Activated CD4-positive, alpha-beta T cell treated with anti-CD3 and anti-CD28 coated beads, Interleukin-2, amount 10 ng/mL, durations not matched to agents 24 days and 14 days (primary cell): Measurements from ENCODE around the gene AGBL1. TPM values are rescaled to one million over a fixed set of nuclear protein-coding genes. Genes with fewer than 3 reads are reported as not detected.
"Not testable (repeated sequence)": the region's sequence is repeated elsewhere in the genome, so short reads cannot be mapped to it uniquely, and the experiment has no call there.

ENCODE experiments used
- DNase-seq: peaks from one replicate; pipeline ENCODE4 v3.0.0; 2022
- H3K27ac Mint-ChIP-seq: one replicate; pipeline ENCODE4 v1.8.0; 2022; ENCODE audit warnings: mild to moderate bottlenecking, mixed read lengths
- H3K27me3 Mint-ChIP-seq: one replicate; pipeline ENCODE4 v1.8.0; 2022; ENCODE audit warnings: mixed read lengths
- H3K36me3 Mint-ChIP-seq: one replicate; pipeline ENCODE4 v1.8.0; 2022; ENCODE audit warnings: low read depth, mild to moderate bottlenecking, mixed read lengths
- H3K4me1 Mint-ChIP-seq: one replicate; pipeline ENCODE4 v1.8.0; 2021; ENCODE audit warnings: mixed read lengths
- H3K4me3 Mint-ChIP-seq: one replicate; pipeline ENCODE4 v1.8.0; 2022; ENCODE audit warnings: mild to moderate bottlenecking, moderate library complexity, mixed read lengths
- H3K9me3 Mint-ChIP-seq: one replicate; pipeline ENCODE4 v1.8.0; 2021; ENCODE audit warnings: mixed read lengths
- intact Hi-C: fragments of 100-400 bp; cut with micrococcal nuclease; formaldehyde crosslinking; loops from one replicate; pipeline ENCODE4 v1.15.1; 2023
- total RNA-seq: library from RNA; stranded (reverse); gene quantifications from 2 replicates; pipeline ENCODE4 v1.2.3, GENCODE V29; 2022

Gene AGBL1
- total RNA-seq, 1 donor from 2014 or later: not detected

GRCh38 chr15:86403914-86404583 is 324.4 kb downstream of the AGBL1 start:
- Mint-ChIP-seq H3K27me3 (no peaks in the 10 kb centered on the region), H3K9me3 (no peaks in the 10 kb centered on the region), H3K4me3 (no peak overlapping the region), H3K27ac (no peak overlapping the region), H3K36me3 (no peaks in the 10 kb centered on the region), H3K4me1 (no peaks in the 10 kb centered on the region)
- no peak for DNase-seq
- intact Hi-C loops: no loop called here

- Mint-ChIP-seq H3K9me3 (no peaks in the 10 kb centered on the region), H3K4me3 (no peak overlapping the region), H3K27ac (no peak overlapping the region), H3K27me3 (no peaks in the 10 kb centered on the region), H3K4me1 (no peaks in the 10 kb centered on the region), H3K36me3 (no peaks in the 10 kb centered on the region)
- intact Hi-C loops: no loop called here
- no peak for DNase-seq
Observed at GRCh38 chr15:86408261-86408660, 328.6 kb downstream of the AGBL1 start.

GRCh38 chr15:86411916-86412315 is 332.2 kb downstream of the AGBL1 start:
- Mint-ChIP-seq H3K27me3 (no peaks in the 10 kb centered on the region), H3K36me3 (no peaks in the 10 kb centered on the region), H3K27ac (no peak overlapping the region), H3K9me3 (no peaks in the 10 kb centered on the region), H3K4me1 (no peaks in the 10 kb centered on the region), H3K4me3 (no peak overlapping the region)
- no peak for DNase-seq
- intact Hi-C loops: no loop called here

GRCh38 chr15:86413191-86413590 is 333.5 kb downstream of the AGBL1 start:
- no peak for DNase-seq
- no peaks in the 10 kb centered on the region for H3K4me1 Mint-ChIP-seq
- no peaks in the 10 kb centered on the region for H3K27me3 Mint-ChIP-seq
- no peak overlapping the region for H3K27ac Mint-ChIP-seq
- no peaks in the 10 kb centered on the region for H3K9me3 Mint-ChIP-seq
- no peak overlapping the region for H3K4me3 Mint-ChIP-seq
- intact Hi-C loops: no loop called here
- H3K36me3 Mint-ChIP-seq: no peaks in the 10 kb centered on the region

- Mint-ChIP-seq H3K36me3 (no peaks in the 10 kb centered on the region), H3K27ac (no peak overlapping the region), H3K27me3 (no peaks in the 10 kb centered on the region), H3K4me3 (no peak overlapping the region), H3K4me1 (no peaks in the 10 kb centered on the region), H3K9me3 (peaks cover 14% of the 10 kb centered on the region)
- intact Hi-C loops: no loop called here
- DNase-seq: no peak
Observed at GRCh38 chr15:86425746-86426145, 346.1 kb downstream of the AGBL1 start.

GRCh38 chr15:86432861-86433260 is 353.2 kb downstream of the AGBL1 start:
- no peak for DNase-seq
- Mint-ChIP-seq H3K4me3 (no peak overlapping the region), H3K27me3 (no peaks in the 10 kb centered on the region), H3K9me3 (no peaks in the 10 kb centered on the region), H3K36me3 (no peaks in the 10 kb centered on the region), H3K27ac (no peak overlapping the region), H3K4me1 (no peaks in the 10 kb centered on the region)
- intact Hi-C loops: no loop called here

GRCh38 chr15:86433983-86434382 is 354.3 kb downstream of the AGBL1 start:
- no peaks in the 10 kb centered on the region for H3K27me3 Mint-ChIP-seq
- H3K27ac Mint-ChIP-seq: no peak overlapping the region
- peaks cover under 1% of the 10 kb centered on the region for H3K9me3 Mint-ChIP-seq
- DNase-seq: no peak
- H3K36me3 Mint-ChIP-seq: no peaks in the 10 kb centered on the region
- intact Hi-C loops: no loop called here
- no peaks in the 10 kb centered on the region for H3K4me1 Mint-ChIP-seq
- H3K4me3 Mint-ChIP-seq: no peak overlapping the region

- H3K4me3 Mint-ChIP-seq: no peak overlapping the region
- intact Hi-C loops: no loop called here
- H3K36me3 Mint-ChIP-seq: no peaks in the 10 kb centered on the region
- no peak for DNase-seq
- no peaks in the 10 kb centered on the region for H3K27me3 Mint-ChIP-seq
- H3K27ac Mint-ChIP-seq: no peak overlapping the region
- no peaks in the 10 kb centered on the region for H3K4me1 Mint-ChIP-seq
- H3K9me3 Mint-ChIP-seq: peaks cover 5% of the 10 kb centered on the region
Observed at GRCh38 chr15:86439614-86440013, 359.9 kb downstream of the AGBL1 start.

- Mint-ChIP-seq H3K27ac (no peak overlapping the region), H3K9me3 (no peaks in the 10 kb centered on the region), H3K4me3 (no peak overlapping the region), H3K27me3 (no peaks in the 10 kb centered on the region), H3K36me3 (no peaks in the 10 kb centered on the region), H3K4me1 (no peaks in the 10 kb centered on the region)
- intact Hi-C loops: no loop called here
- no peak for DNase-seq
Observed at GRCh38 chr15:86444527-86444926, 364.9 kb downstream of the AGBL1 start.

- Mint-ChIP-seq H3K27me3 (no peaks in the 10 kb centered on the region), H3K36me3 (no peaks in the 10 kb centered on the region), H3K4me1 (no peaks in the 10 kb centered on the region), H3K4me3 (no peak overlapping the region), H3K9me3 (no peaks in the 10 kb centered on the region), H3K27ac (no peak overlapping the region)
- intact Hi-C loops: no loop called here
- no peak for DNase-seq
Observed at GRCh38 chr15:86445579-86446252, 366.0 kb downstream of the AGBL1 start.

GRCh38 chr15:86446253-86446640 is 366.6 kb downstream of the AGBL1 start:
- Mint-ChIP-seq H3K4me1 (no peaks in the 10 kb centered on the region), H3K9me3 (no peaks in the 10 kb centered on the region), H3K36me3 (no peaks in the 10 kb centered on the region), H3K27me3 (no peaks in the 10 kb centered on the region), H3K27ac (no peak overlapping the region), H3K4me3 (no peak overlapping the region)
- DNase-seq: no peak
- intact Hi-C loops: no loop called here

GRCh38 chr15:86465470-86466039 is 385.9 kb downstream of the AGBL1 start:
- H3K9me3 Mint-ChIP-seq: peaks cover 19% of the 10 kb centered on the region
- H3K4me1 Mint-ChIP-seq, intact Hi-C loops, H3K36me3 Mint-ChIP-seq, DNase-seq, H3K27me3 Mint-ChIP-seq, H3K4me3 Mint-ChIP-seq, H3K27ac Mint-ChIP-seq: not testable (repeated sequence)

- no peak for DNase-seq
- Mint-ChIP-seq H3K36me3 (no peaks in the 10 kb centered on the region), H3K4me1 (no peaks in the 10 kb centered on the region), H3K9me3 (no peaks in the 10 kb centered on the region), H3K27me3 (no peaks in the 10 kb centered on the region), H3K4me3 (no peak overlapping the region), H3K27ac (no peak overlapping the region)
- intact Hi-C loops: no loop called here
Observed at GRCh38 chr15:86481720-86482119, 402.0 kb downstream of the AGBL1 start.

GRCh38 chr15:86483936-86484335 is 404.3 kb downstream of the AGBL1 start:
- intact Hi-C loops: no loop called here
- H3K27me3 Mint-ChIP-seq: no peaks in the 10 kb centered on the region
- no peaks in the 10 kb centered on the region for H3K36me3 Mint-ChIP-seq
- H3K9me3 Mint-ChIP-seq: no peaks in the 10 kb centered on the region
- no peak overlapping the region for H3K27ac Mint-ChIP-seq
- DNase-seq: no peak
- no peaks in the 10 kb centered on the region for H3K4me1 Mint-ChIP-seq
- H3K4me3 Mint-ChIP-seq: no peak overlapping the region
